Endothelial cell of umbilical vein (primary cell): ENCODE results near the gene NWD2. TPM values are rescaled to one million over a fixed set of nuclear protein-coding genes. Genes with fewer than 3 reads are reported as not detected.

Experiments used
- BruUV-seq: library from RNA; stranded (reverse); fragments of 400-500 nt; replicated peaks from 2 replicates; lab custom pipeline; 2021; lab: Mats Ljungman, UMichigan
- CTCF ChIA-PET: fragments of 300-600, 350-600 bp; sonication (Branson Sonifier 250); formaldehyde crosslinking; loops from one replicate; lab custom pipeline; 2021; ENCODE audit warnings: antibody characterized with exemption, inconsistent platforms; lab: Charles Lee
- POLR2A ChIA-PET: fragments of 300-600, 350-600 bp; sonication (Branson Sonifier 250); formaldehyde crosslinking; loops from one replicate; lab custom pipeline; 2021; ENCODE audit warnings: antibody characterized with exemption, inconsistent platforms; lab: Charles Lee
- DNase-seq: peaks from one replicate; pipeline ENCODE4 v3.0.0-alpha.2; 2011; ENCODE audit warnings: low read depth, low spot score
- FAIRE-seq: peaks from 2 replicates; lab custom pipeline; 2011; peaks lifted over from hg19 to GRCh38; lab: Jason Lieb, UNC
- H2AFZ ChIP-seq: 2 replicates; pipeline ENCODE4 v1.6.0; 2012; ENCODE audit warnings: low read depth, low read length, control low read depth, inconsistent platforms
- H3K27ac ChIP-seq: 2 replicates; pipeline ENCODE4 v1.5.1; 2011; ENCODE audit warnings: low read depth, mild to moderate bottlenecking, control low read depth, low read length, moderate library complexity; ENCODE audit not compliant: insufficient read depth
- H3K27me3 ChIP-seq, 2 experiments: 2 replicates each; pipeline versions ENCODE4 v1.6.0 to v1.6.1; 2011; ENCODE audit warnings: low read length in 2 of 2, mixed read lengths in 1 of 2; ENCODE audit not compliant: control insufficient read depth in 2 of 2, insufficient read depth in 2 of 2
- H3K36me3 ChIP-seq, 2 experiments: 2 replicates in 1 of 2; 3 replicates in 1 of 2; pipeline ENCODE4 v1.5.1; 2011; ENCODE audit warnings: low read length in 2 of 2, mild to moderate bottlenecking in 1 of 2, moderate library complexity in 1 of 2; ENCODE audit not compliant: control insufficient read depth in 2 of 2, insufficient read depth in 2 of 2; ENCODE audit errors: extremely low read depth in 1 of 2
- H3K4me1 ChIP-seq: 3 replicates; pipeline ENCODE4 v1.5.1; 2011; ENCODE audit warnings: mild to moderate bottlenecking, low read length; ENCODE audit not compliant: control insufficient read depth, insufficient read depth; ENCODE audit errors: extremely low read depth
- H3K4me2 ChIP-seq: 2 replicates; pipeline ENCODE4 v1.6.1; 2011; ENCODE audit warnings: low read length, control low read depth, mixed read lengths; ENCODE audit not compliant: insufficient read depth
- H3K4me3 ChIP-seq, 3 experiments: fragments of 200-600 bp in 1 of 3; sonication (generic), shearing (Covaris generic) in 1 of 3; replicated peaks in 1 of 3; 2 replicates each; pipeline ENCODE4 v1.5.1; 2011 to 2016; ENCODE audit warnings: control low read depth in 3 of 3, low read length in 3 of 3, mild to moderate bottlenecking in 2 of 3, inconsistent platforms in 1 of 3, low read depth in 1 of 3, moderate library complexity in 1 of 3; ENCODE audit not compliant: insufficient read depth in 1 of 3
- H3K79me2 ChIP-seq: 2 replicates; pipeline ENCODE4 v1.6.0; 2012; ENCODE audit warnings: low read length, inconsistent platforms; ENCODE audit not compliant: control insufficient read depth, insufficient read depth
- H3K9ac ChIP-seq: replicated peaks from 2 replicates; pipeline ENCODE3; 2011; ENCODE audit warnings: low read length, control low read depth; ENCODE audit not compliant: insufficient read depth; ENCODE audit errors: extremely low read depth
- H3K9me1 ChIP-seq: replicated peaks from 3 replicates; pipeline ENCODE4 v1.6.0; 2011; ENCODE audit warnings: mild to moderate bottlenecking, low read length; ENCODE audit not compliant: control insufficient read depth, insufficient read depth; ENCODE audit errors: extremely low read depth
- H3K9me3 ChIP-seq: replicated peaks from 2 replicates; pipeline ENCODE4 v1.5.1; 2012; ENCODE audit warnings: low read length, inconsistent platforms; ENCODE audit not compliant: control insufficient read depth, insufficient read depth
- H4K20me1 ChIP-seq: replicated peaks from 2 replicates; pipeline ENCODE3; 2011; ENCODE audit warnings: mild to moderate bottlenecking, low read length; ENCODE audit not compliant: control insufficient read depth, insufficient read depth; ENCODE audit errors: extremely low read depth
- EZH2 ChIP-seq: IDR thresholded peaks from 2 replicates; pipeline ENCODE4 v1.6.1; 2012; ENCODE audit warnings: borderline replicate concordance, low read depth, mild to moderate bottlenecking, moderate library complexity, low read length, inconsistent platforms; ENCODE audit not compliant: severe bottlenecking
- FOS ChIP-seq: IDR thresholded peaks from 2 replicates; pipeline ENCODE4 v1.6.1; 2011; ENCODE audit warnings: mild to moderate bottlenecking, low read length, moderate library complexity, borderline replicate concordance; ENCODE audit not compliant: insufficient read depth
- GATA2 ChIP-seq: IDR thresholded peaks from 2 replicates; pipeline ENCODE4 v1.7.0; 2011; ENCODE audit warnings: low read depth, mild to moderate bottlenecking, moderate library complexity, mixed read lengths, low read length; ENCODE audit not compliant: insufficient read length, insufficient read depth
- JUN ChIP-seq: IDR thresholded peaks from 2 replicates; pipeline ENCODE4 v1.6.1; 2011; ENCODE audit warnings: borderline replicate concordance, low read depth; ENCODE audit not compliant: insufficient read length, insufficient read depth
- MYC ChIP-seq: IDR thresholded peaks from one replicate; pipeline ENCODE4 v1.6.1; 2011; ENCODE audit warnings: mild to moderate bottlenecking, low read depth, low read length
- POLR2A ChIP-seq: IDR thresholded peaks from 2 replicates; pipeline ENCODE4 v1.6.1; 2012; ENCODE audit warnings: low read depth, mild to moderate bottlenecking, control low read depth, low read length
- POLR2AphosphoS5 ChIP-seq: IDR thresholded peaks from 2 replicates; pipeline ENCODE4 v1.6.1; 2012; ENCODE audit warnings: low read depth, mild to moderate bottlenecking, control low read depth, low read length, moderate library complexity; ENCODE audit not compliant: insufficient read depth
- dilution Hi-C: fragments of 300-500 bp; cut with MboI; formaldehyde crosslinking; loops from one replicate; pipeline ENCODE4 v1.15.0; 2019; ENCODE audit warnings: low sequenced_read_pairs; ENCODE audit not compliant: extremely low pct_ligation_motif_present
- intact Hi-C: fragments of 100-400 bp; cut with micrococcal nuclease; formaldehyde crosslinking; loops from one replicate; pipeline ENCODE4 v1.10.0; 2022
- polyA plus RNA-seq, 4 experiments: library from polyadenylated mRNA; depleted of rRNA in 3 of 4; stranded (reverse) in 3 of 4; unstranded in 1 of 4; fragments of >200 nt; gene quantifications; 2 replicates each; pipeline versions ENCODE4 v1.2.1 to v1.2.3, GENCODE V29; 2011 to 2012; ENCODE audit warnings: missing spikeins in 1 of 4
- total RNA-seq: library from RNA; stranded (reverse); gene quantifications from 2 replicates; pipeline ENCODE4 v1.2.3, GENCODE V29; 2021
- TF ChIP-seq, protein P1 (sequence below), 2 donors: IDR thresholded peaks; 1 replicate in 1 of 2; 2 replicates in 1 of 2; pipeline ENCODE4 v1.5.1; 2011; ENCODE audit warnings: low read length in 2 of 2, mild to moderate bottlenecking in 2 of 2, moderate library complexity in 2 of 2, control low read depth in 1 of 2, inconsistent platforms in 1 of 2, low read depth in 1 of 2; ENCODE audit not compliant: insufficient read depth in 1 of 2; ENCODE audit errors: extremely low read depth in 1 of 2
- TF ChIP-seq, protein P2 (sequence below): IDR thresholded peaks from 2 replicates; pipeline ENCODE4 v1.6.1; 2011; ENCODE audit not compliant: insufficient read depth, insufficient read length

The NWD2 gene
- total and polyA plus RNA-seq, 2 donors (not counting 3 experiments of a cell fraction or from before 2014, with no cell fraction given), result not detected

DNA sequence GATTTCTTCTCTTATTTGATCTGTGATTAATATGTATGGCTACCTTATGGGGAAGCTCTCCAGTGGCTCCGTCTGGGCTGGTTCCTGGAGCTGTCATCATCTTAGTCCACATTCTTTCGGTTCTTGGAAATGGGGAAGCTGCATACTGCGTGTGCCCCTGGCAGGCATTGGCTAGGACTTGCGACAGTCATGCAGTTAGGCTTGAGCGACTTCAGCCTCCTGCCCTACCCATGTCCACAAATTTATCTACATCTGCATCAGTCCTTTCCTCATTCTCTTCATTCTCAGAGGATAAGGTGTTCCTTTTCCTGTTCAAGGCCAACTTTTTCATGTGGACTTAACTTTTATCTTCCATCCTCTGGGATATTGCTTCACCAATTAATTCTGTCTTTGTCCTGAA, 227.4 kb downstream of the NWD2 start:
- Histone ChIP-seq H3K79me2 (no peaks in the 10 kb centered on the region), H3K9me1 (no peaks in the 10 kb centered on the region), H3K4me2 (no peak overlapping the region), H3K4me1 (no peaks in the 10 kb centered on the region), H4K20me1 (no peaks in the 10 kb centered on the region), H2AFZ (no peak overlapping the region), H3K9ac (no peak overlapping the region), H3K27ac (no peak overlapping the region), H3K27me3 (peaks cover 0 to 4% of the 10 kb centered on the region in 2 experiments), H3K4me3 (no peak overlapping the region), H3K9me3 (no peaks in the 10 kb centered on the region), H3K36me3 (no peaks in the 10 kb centered on the region)
- dilution Hi-C loops (no loop called here), intact Hi-C loops (no loop called here)
- DNase-seq, result no peak
- no TSS peak for BruUV-seq
- FAIRE-seq, result no peak
- POLR2A ChIA-PET, result no interaction called here
- CTCF ChIA-PET, result no interaction called here
- no peak for TF ChIP-seq GATA2
- TF ChIP-seq, protein P1, sequence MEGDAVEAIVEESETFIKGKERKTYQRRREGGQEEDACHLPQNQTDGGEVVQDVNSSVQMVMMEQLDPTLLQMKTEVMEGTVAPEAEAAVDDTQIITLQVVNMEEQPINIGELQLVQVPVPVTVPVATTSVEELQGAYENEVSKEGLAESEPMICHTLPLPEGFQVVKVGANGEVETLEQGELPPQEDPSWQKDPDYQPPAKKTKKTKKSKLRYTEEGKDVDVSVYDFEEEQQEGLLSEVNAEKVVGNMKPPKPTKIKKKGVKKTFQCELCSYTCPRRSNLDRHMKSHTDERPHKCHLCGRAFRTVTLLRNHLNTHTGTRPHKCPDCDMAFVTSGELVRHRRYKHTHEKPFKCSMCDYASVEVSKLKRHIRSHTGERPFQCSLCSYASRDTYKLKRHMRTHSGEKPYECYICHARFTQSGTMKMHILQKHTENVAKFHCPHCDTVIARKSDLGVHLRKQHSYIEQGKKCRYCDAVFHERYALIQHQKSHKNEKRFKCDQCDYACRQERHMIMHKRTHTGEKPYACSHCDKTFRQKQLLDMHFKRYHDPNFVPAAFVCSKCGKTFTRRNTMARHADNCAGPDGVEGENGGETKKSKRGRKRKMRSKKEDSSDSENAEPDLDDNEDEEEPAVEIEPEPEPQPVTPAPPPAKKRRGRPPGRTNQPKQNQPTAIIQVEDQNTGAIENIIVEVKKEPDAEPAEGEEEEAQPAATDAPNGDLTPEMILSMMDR (IDR thresholded peaks at IDR 0.05; ENCODE audit: extremely low read depth in 1 of 2, insufficient read depth in 1 of 2, low read depth in 1 of 2, low read length in 2 of 2), result no peak

DNA sequence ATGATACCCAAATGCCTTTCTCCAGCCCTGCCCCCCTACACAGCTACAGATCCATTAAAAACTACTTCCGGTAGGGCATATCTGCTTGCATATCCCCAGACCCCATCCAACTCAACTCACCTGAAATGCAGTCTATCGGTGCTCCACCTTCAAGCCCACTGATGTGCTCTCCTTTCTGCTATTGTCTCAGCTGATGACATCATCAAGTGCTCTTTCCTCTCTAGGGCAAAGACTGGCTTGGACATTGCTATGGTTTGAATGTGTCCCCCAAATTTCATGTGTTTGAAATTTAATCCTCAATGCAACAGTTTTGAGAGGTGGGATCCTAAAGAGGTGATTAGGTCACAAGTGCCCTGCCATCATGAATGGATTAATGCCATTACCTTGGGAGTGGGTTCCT, 229.3 kb downstream of the NWD2 start:
- Histone ChIP-seq H3K9me3 (no peaks in the 10 kb centered on the region), H3K27ac (no peak overlapping the region), H4K20me1 (no peaks in the 10 kb centered on the region), H3K4me3 (no peak overlapping the region), H2AFZ (no peak overlapping the region), H3K9ac (no peak overlapping the region), H3K27me3 (peaks cover 0 to 2% of the 10 kb centered on the region in 2 experiments), H3K9me1 (no peaks in the 10 kb centered on the region), H3K4me1 (no peaks in the 10 kb centered on the region), H3K36me3 (no peaks in the 10 kb centered on the region), H3K4me2 (no peak overlapping the region), H3K79me2 (no peaks in the 10 kb centered on the region)
- FAIRE-seq (no peak), DNase-seq (no peak)
- BruUV-seq, result no TSS peak
- dilution Hi-C loops (no loop called here), intact Hi-C loops (no loop called here)
- TF ChIP-seq EZH2 (no peak), POLR2A (no peak), FOS (no peak), MYC (no peak), POLR2AphosphoS5 (no peak), GATA2 (no peak), JUN (no peak)
- TF ChIP-seq, protein P2, sequence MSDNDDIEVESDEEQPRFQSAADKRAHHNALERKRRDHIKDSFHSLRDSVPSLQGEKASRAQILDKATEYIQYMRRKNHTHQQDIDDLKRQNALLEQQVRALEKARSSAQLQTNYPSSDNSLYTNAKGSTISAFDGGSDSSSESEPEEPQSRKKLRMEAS, result no peak
- TF ChIP-seq, protein P1 (IDR thresholded peaks at IDR 0.05; ENCODE audit: extremely low read depth in 1 of 2, insufficient read depth in 1 of 2, low read depth in 1 of 2, low read length in 2 of 2), result no peak
- ChIA-PET POLR2A (no interaction called here), CTCF (no interaction called here)
